HepG2 (cell line): Measurements from ENCODE around the gene UBC.

ENCODE experiments used
- HHEX ChIP-seq: IDR thresholded peaks from 2 replicates; pipeline ENCODE4 v1.6.1; 2016; ENCODE audit warnings: control low read depth
- MYC ChIP-seq: sonication (generic); formaldehyde crosslinking; IDR thresholded peaks from 2 replicates; pipeline ENCODE4 v1.9.0; 2021; ENCODE audit warnings: missing genetic modification reagents, borderline replicate concordance
- MYNN ChIP-seq: sonication (generic); formaldehyde crosslinking; IDR thresholded peaks from 2 replicates; pipeline ENCODE4 v1.4.0; 2020; ENCODE audit warnings: mild to moderate bottlenecking, low read depth, missing genetic modification reagents
- NFYB ChIP-seq: sonication (generic); formaldehyde crosslinking; IDR thresholded peaks from 2 replicates; pipeline ENCODE4 v1.4.0; 2020; ENCODE audit warnings: missing genetic modification reagents
- POLR2A ChIP-seq, 2 experiments: IDR thresholded peaks; 2 replicates each; pipeline ENCODE4 v1.6.1; 2011; ENCODE audit warnings: low read depth in 2 of 2, low read length in 2 of 2, mild to moderate bottlenecking in 1 of 2, moderate library complexity in 1 of 2; ENCODE audit not compliant: insufficient read depth in 1 of 2
- SP2 ChIP-seq: sonication (generic); formaldehyde crosslinking; IDR thresholded peaks from 2 replicates; pipeline ENCODE4 v1.5.1; 2020; ENCODE audit warnings: mild to moderate bottlenecking, missing genetic modification reagents
- XRCC5 ChIP-seq: fragments of 200-400 bp; formaldehyde crosslinking; optimal IDR thresholded peaks from 2 replicates; pipeline ENCODE3; 2017; ENCODE audit warnings: mild to moderate bottlenecking, low read length
- ZNF446 ChIP-seq: sonication (generic); formaldehyde crosslinking; IDR thresholded peaks from 2 replicates; pipeline ENCODE4 v1.5.0; 2020; ENCODE audit warnings: mild to moderate bottlenecking, missing genetic modification reagents
- TF ChIP-seq, protein P1 (sequence below): sonication (generic); formaldehyde crosslinking; IDR thresholded peaks from 2 replicates; pipeline ENCODE4 v1.5.0; 2020; ENCODE audit warnings: mild to moderate bottlenecking, missing genetic modification reagents, moderate library complexity
- TF ChIP-seq, protein P2 (sequence below): sonication (generic); formaldehyde crosslinking; IDR thresholded peaks from 2 replicates; pipeline ENCODE4 v1.4.0; 2020; ENCODE audit warnings: mild to moderate bottlenecking, missing genetic modification reagents, borderline replicate concordance

DNA sequence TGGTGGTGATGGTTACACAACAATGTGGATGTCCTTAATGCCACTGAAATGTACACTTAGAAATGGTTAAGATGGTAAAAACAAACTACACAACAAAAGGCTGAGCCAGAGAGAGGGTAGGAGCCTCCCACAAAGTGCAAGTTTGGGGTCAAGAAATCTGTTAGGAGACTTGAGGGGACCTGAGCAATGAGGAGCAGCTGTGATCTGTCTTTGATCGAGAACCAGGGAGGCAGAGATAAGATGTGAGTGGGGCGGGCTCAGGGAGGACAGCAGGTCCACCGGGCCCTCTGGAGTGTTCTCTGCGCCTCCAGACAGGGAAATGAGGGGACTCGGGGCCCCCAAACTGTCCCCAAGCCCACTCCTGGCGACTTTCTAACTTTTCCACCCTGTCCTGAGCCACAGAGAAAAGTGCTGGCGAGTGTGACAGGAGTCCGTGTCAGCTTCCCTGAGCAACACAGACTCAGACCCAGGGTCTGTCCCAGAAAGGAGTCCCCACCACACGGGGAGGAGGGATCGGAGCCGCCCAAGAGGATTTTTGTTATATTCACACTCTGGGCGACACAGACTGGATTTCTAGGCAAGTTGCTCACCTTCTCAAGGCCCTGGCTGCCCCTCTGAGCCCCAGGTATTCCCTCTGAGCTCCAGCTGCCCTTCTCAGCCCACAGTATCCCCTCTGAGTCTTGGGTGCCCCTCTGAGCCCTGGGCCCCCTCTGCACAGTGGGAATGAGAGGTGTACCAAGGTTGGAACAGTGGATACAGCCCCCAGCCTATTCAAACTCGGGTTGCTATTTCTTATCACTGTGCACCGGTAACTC is 39.3 kb downstream of the UBC start:
- TF ChIP-seq MYNN (CRISPR knock-in tag) (no peak), XRCC5 (no peak), NFYB (no peak), SP2 (CRISPR knock-in tag) (no peak), POLR2A (IDR thresholded peaks at IDR 0.05; ENCODE audit: insufficient read depth in 1 of 2, low read depth in 2 of 2, low read length in 2 of 2) (no peak), HHEX (no peak), ZNF446 (CRISPR knock-in tag) (no peak), MYC (CRISPR knock-in tag) (no peak)
- TF ChIP-seq, protein P1, sequence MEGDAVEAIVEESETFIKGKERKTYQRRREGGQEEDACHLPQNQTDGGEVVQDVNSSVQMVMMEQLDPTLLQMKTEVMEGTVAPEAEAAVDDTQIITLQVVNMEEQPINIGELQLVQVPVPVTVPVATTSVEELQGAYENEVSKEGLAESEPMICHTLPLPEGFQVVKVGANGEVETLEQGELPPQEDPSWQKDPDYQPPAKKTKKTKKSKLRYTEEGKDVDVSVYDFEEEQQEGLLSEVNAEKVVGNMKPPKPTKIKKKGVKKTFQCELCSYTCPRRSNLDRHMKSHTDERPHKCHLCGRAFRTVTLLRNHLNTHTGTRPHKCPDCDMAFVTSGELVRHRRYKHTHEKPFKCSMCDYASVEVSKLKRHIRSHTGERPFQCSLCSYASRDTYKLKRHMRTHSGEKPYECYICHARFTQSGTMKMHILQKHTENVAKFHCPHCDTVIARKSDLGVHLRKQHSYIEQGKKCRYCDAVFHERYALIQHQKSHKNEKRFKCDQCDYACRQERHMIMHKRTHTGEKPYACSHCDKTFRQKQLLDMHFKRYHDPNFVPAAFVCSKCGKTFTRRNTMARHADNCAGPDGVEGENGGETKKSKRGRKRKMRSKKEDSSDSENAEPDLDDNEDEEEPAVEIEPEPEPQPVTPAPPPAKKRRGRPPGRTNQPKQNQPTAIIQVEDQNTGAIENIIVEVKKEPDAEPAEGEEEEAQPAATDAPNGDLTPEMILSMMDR = no peak
- TF ChIP-seq, protein P2, sequence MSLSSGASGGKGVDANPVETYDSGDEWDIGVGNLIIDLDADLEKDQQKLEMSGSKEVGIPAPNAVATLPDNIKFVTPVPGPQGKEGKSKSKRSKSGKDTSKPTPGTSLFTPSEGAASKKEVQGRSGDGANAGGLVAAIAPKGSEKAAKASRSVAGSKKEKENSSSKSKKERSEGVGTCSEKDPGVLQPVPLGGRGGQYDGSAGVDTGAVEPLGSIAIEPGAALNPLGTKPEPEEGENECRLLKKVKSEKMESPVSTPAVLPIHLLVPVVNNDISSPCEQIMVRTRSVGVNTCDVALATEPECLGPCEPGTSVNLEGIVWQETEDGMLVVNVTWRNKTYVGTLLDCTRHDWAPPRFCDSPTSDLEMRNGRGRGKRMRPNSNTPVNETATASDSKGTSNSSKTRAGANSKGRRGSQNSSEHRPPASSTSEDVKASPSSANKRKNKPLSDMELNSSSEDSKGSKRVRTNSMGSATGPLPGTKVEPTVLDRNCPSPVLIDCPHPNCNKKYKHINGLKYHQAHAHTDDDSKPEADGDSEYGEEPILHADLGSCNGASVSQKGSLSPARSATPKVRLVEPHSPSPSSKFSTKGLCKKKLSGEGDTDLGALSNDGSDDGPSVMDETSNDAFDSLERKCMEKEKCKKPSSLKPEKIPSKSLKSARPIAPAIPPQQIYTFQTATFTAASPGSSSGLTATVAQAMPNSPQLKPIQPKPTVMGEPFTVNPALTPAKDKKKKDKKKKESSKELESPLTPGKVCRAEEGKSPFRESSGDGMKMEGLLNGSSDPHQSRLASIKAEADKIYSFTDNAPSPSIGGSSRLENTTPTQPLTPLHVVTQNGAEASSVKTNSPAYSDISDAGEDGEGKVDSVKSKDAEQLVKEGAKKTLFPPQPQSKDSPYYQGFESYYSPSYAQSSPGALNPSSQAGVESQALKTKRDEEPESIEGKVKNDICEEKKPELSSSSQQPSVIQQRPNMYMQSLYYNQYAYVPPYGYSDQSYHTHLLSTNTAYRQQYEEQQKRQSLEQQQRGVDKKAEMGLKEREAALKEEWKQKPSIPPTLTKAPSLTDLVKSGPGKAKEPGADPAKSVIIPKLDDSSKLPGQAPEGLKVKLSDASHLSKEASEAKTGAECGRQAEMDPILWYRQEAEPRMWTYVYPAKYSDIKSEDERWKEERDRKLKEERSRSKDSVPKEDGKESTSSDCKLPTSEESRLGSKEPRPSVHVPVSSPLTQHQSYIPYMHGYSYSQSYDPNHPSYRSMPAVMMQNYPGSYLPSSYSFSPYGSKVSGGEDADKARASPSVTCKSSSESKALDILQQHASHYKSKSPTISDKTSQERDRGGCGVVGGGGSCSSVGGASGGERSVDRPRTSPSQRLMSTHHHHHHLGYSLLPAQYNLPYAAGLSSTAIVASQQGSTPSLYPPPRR (CRISPR knock-in tag) = no peak
